ENCODE results near the gene TBC1D2B.

The TBC1D2B gene

DNA sequence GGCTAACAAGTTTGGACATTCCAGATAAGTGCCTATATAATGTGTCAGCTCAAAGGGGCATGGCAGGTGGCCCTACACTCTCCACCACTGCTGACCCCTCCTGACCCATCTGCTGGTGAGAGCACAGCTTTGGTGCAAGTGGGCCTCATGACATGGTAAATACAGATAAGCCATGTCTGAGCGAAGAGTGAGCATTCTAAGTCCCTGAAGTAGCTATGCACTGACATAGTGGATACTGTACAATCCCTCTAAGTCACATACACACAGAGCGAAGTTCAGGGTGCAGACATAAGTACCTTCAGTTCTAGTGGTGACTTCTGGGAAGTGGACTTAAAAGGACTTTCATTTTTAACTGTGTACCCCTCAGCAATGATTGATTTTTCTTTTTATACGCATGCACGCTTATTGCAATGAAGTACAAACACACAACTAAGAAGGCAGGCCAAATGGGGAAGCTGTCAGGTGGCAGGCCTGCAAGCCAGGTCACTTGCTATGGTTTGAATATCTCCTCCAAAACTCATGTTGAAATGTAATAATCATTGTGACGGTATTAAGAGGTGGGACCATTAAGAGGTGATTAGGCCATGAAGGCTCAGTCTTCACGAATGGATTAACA, 41.5 kb downstream of the TBC1D2B start:
- no peak for DNase-seq (ENCODE audit: extremely low spot score)
- ChIA-PET POLR2A (interaction anchor here (0.9 to 1.3 kb wide), 2 partner anchors 16 to 36 kb away, joined by 3 read pairs; no protein-coding TSS in a partner anchor), CTCF (interaction anchor here (0.6 to 1.6 kb wide), 2 partner anchors 32 to 603 kb away, joined by 3 read pairs; no protein-coding TSS in a partner anchor)
- no peak for TF ChIP-seq SP1 (IDR thresholded peaks at IDR 0.05)
- no peak for TF ChIP-seq TARDBP (IDR thresholded peaks at IDR 0.05)
- no peak for TF ChIP-seq FOXM1 (IDR thresholded peaks at IDR 0.05; ENCODE audit: borderline replicate concordance)
- no peak for TF ChIP-seq HDGF (IDR thresholded peaks at IDR 0.05; ENCODE audit: borderline replicate concordance)
- no peak for TF ChIP-seq CTBP1 (IDR thresholded peaks at IDR 0.05; ENCODE audit: borderline replicate concordance)
- no peak for TF ChIP-seq FOXK2 (IDR thresholded peaks at IDR 0.05)
- TF ChIP-seq LEF1 (IDR thresholded peaks at IDR 0.05; ENCODE audit: borderline replicate concordance), result no peak
- TF ChIP-seq ZNF384 (IDR thresholded peaks at IDR 0.05), result no peak
- TF ChIP-seq NFRKB (IDR thresholded peaks at IDR 0.05), result no peak
- no peak for TF ChIP-seq BHLHE40 (IDR thresholded peaks at IDR 0.05; ENCODE audit: borderline replicate concordance)
- no peak for TF ChIP-seq L3MBTL2 (conservative IDR thresholded peaks at IDR 0.05)
- TF ChIP-seq FOXA1 (IDR thresholded peaks at IDR 0.05), result no peak
- TF ChIP-seq SUZ12 (IDR thresholded peaks at IDR 0.05), result no peak
- TF ChIP-seq ELF4 (IDR thresholded peaks at IDR 0.05), result no peak
- no peak for TF ChIP-seq PKNOX1 (IDR thresholded peaks at IDR 0.05)
- no peak for TF ChIP-seq ARNT (IDR thresholded peaks at IDR 0.05)

DNA sequence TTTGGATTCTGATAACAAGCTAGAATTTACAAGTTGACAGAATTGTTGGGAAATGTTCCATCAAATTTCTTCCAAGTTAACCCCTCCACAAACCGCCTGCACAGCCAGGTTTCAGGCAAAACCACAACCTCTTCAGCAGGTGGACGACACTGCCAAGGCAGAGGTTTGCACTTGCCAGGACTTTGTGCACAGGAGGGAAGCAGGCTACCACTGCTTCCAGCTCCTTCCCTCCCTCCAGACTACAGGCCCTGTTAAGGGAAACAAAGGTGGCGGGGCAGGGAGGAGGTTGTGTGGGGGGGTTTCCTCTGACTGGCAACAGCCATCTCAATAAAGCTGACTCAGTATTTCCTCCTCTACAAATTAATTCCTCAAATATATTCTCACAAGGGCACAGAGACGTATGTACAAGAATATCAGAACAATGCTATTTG, 42.2 kb downstream of the TBC1D2B start:
- TF ChIP-seq FOXK2 (IDR thresholded peaks at IDR 0.05), result no peak
- no peak for TF ChIP-seq NFRKB (IDR thresholded peaks at IDR 0.05)
- no peak for TF ChIP-seq SUZ12 (IDR thresholded peaks at IDR 0.05)
- TF ChIP-seq L3MBTL2 (conservative IDR thresholded peaks at IDR 0.05), result no peak
- no peak for TF ChIP-seq PKNOX1 (IDR thresholded peaks at IDR 0.05)
- no peak for TF ChIP-seq HDGF (IDR thresholded peaks at IDR 0.05; ENCODE audit: borderline replicate concordance)
- no peak for TF ChIP-seq CTBP1 (IDR thresholded peaks at IDR 0.05; ENCODE audit: borderline replicate concordance)
- no peak for TF ChIP-seq ELF4 (IDR thresholded peaks at IDR 0.05)
- TF ChIP-seq BHLHE40 (IDR thresholded peaks at IDR 0.05; ENCODE audit: borderline replicate concordance), result no peak
- no peak for TF ChIP-seq FOXM1 (IDR thresholded peaks at IDR 0.05; ENCODE audit: borderline replicate concordance)
- TF ChIP-seq SP1 (IDR thresholded peaks at IDR 0.05), result no peak
- no peak for TF ChIP-seq LEF1 (IDR thresholded peaks at IDR 0.05; ENCODE audit: borderline replicate concordance)
- no peak for TF ChIP-seq ARNT (IDR thresholded peaks at IDR 0.05)
- TF ChIP-seq TARDBP (IDR thresholded peaks at IDR 0.05), result no peak
- TF ChIP-seq ZNF384 (IDR thresholded peaks at IDR 0.05), result no peak
- no peak for TF ChIP-seq FOXA1 (IDR thresholded peaks at IDR 0.05)
- no peak for DNase-seq (ENCODE audit: extremely low spot score)
- CTCF ChIA-PET, result interaction anchor here (0.6 to 1.6 kb wide), 3 partner anchors 21 to 603 kb away, joined by 3 to 4 read pairs (median 3); no protein-coding TSS in a partner anchor
- POLR2A ChIA-PET, result interaction anchor here (0.9 to 1.3 kb wide), 2 partner anchors 16 to 37 kb away, joined by 3 read pairs; no protein-coding TSS in a partner anchor

DNA sequence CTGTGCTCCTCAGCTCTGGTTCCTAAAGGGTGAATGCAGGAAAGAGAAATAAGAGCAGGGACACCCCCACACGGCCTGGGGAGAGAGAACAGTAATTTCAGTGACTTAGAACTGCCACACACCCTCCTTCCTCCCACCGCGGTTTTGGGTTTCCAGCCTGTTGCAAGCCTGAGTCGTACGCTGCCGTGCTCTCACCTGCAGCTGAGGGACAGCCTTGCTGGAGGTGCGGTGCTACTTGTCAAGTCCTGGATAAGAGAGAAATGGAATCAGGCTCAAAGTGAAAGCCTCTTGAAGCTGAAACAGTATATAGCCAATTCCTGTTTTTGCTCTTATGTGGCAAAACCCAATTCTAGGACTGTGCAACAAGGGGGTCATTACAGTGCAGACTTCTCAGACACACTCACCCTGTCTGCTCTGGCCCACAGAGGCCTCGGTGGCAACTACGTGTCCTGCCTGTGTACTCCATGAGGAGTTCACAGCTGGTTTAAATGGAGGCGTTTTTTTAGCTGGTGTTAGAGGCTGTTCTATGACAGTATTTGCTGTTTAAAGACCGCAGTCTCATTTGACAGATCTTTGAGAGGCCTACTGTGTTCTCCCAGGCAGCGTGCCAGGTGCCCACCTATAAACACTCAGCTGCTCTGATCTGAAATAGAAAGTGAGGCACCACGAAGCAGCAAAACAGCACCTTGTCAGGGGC, 42.9 kb downstream of the TBC1D2B start:
- DNase-seq (ENCODE audit: extremely low spot score), result no peak
- CTCF ChIA-PET, result interaction anchor here (1.0 kb wide), 1 partner anchor 22 kb away, joined by 4 read pairs; no protein-coding TSS in a partner anchor
- TF ChIP-seq SP1 (IDR thresholded peaks at IDR 0.05) (no peak), FOXK2 (IDR thresholded peaks at IDR 0.05) (no peak), HDGF (IDR thresholded peaks at IDR 0.05; ENCODE audit: borderline replicate concordance) (no peak), ARNT (IDR thresholded peaks at IDR 0.05) (no peak), BHLHE40 (IDR thresholded peaks at IDR 0.05; ENCODE audit: borderline replicate concordance) (no peak), LEF1 (IDR thresholded peaks at IDR 0.05; ENCODE audit: borderline replicate concordance) (no peak), CTBP1 (IDR thresholded peaks at IDR 0.05; ENCODE audit: borderline replicate concordance) (no peak), FOXM1 (IDR thresholded peaks at IDR 0.05; ENCODE audit: borderline replicate concordance) (no peak), FOXA1 (IDR thresholded peaks at IDR 0.05) (no peak), SUZ12 (IDR thresholded peaks at IDR 0.05) (no peak), TARDBP (IDR thresholded peaks at IDR 0.05) (no peak), ELF4 (IDR thresholded peaks at IDR 0.05) (no peak), NFRKB (IDR thresholded peaks at IDR 0.05) (no peak), L3MBTL2 (conservative IDR thresholded peaks at IDR 0.05) (no peak), ZNF384 (IDR thresholded peaks at IDR 0.05) (no peak), PKNOX1 (IDR thresholded peaks at IDR 0.05) (no peak)
- POLR2A ChIA-PET, result interaction anchor here (0.9 to 1.3 kb wide), 2 partner anchors 17 to 38 kb away, joined by 3 read pairs; no protein-coding TSS in a partner anchor

GRCh38 chr15:78033864-78034263, 43.6 kb downstream of the TBC1D2B start:
- POLR2A ChIA-PET, result no interaction called here
- no peak for DNase-seq (ENCODE audit: extremely low spot score)
- CTCF ChIA-PET, result no interaction called here
- no peak for TF ChIP-seq FOXA1 (IDR thresholded peaks at IDR 0.05)
- TF ChIP-seq PKNOX1 (IDR thresholded peaks at IDR 0.05), result no peak
- TF ChIP-seq ARNT (IDR thresholded peaks at IDR 0.05), result no peak
- no peak for TF ChIP-seq L3MBTL2 (conservative IDR thresholded peaks at IDR 0.05)
- TF ChIP-seq ZNF384 (IDR thresholded peaks at IDR 0.05), result no peak
- TF ChIP-seq TARDBP (IDR thresholded peaks at IDR 0.05), result no peak
- no peak for TF ChIP-seq HDGF (IDR thresholded peaks at IDR 0.05; ENCODE audit: borderline replicate concordance)
- TF ChIP-seq NFRKB (IDR thresholded peaks at IDR 0.05), result no peak
- TF ChIP-seq SP1 (IDR thresholded peaks at IDR 0.05), result no peak
- no peak for TF ChIP-seq BHLHE40 (IDR thresholded peaks at IDR 0.05; ENCODE audit: borderline replicate concordance)
- no peak for TF ChIP-seq CTBP1 (IDR thresholded peaks at IDR 0.05; ENCODE audit: borderline replicate concordance)
- TF ChIP-seq ELF4 (IDR thresholded peaks at IDR 0.05), result no peak
- TF ChIP-seq LEF1 (IDR thresholded peaks at IDR 0.05; ENCODE audit: borderline replicate concordance), result no peak
- no peak for TF ChIP-seq FOXK2 (IDR thresholded peaks at IDR 0.05)
- TF ChIP-seq SUZ12 (IDR thresholded peaks at IDR 0.05), result no peak
- no peak for TF ChIP-seq FOXM1 (IDR thresholded peaks at IDR 0.05; ENCODE audit: borderline replicate concordance)

Measured in HEK293T (cell line).